Activated CD8-positive, alpha-beta memory T cell treated with anti-CD3 and anti-CD28 coated beads, Interleukin-2, amount 50 U/mL, for 24 hours (primary cell): ENCODE measurements around the gene GPC6.

Source experiments
- DNase-seq: peaks from one replicate; pipeline ENCODE4 v3.0.0-alpha.2; 2020; ENCODE audit errors: extremely low read depth

Gene GPC6

DNA sequence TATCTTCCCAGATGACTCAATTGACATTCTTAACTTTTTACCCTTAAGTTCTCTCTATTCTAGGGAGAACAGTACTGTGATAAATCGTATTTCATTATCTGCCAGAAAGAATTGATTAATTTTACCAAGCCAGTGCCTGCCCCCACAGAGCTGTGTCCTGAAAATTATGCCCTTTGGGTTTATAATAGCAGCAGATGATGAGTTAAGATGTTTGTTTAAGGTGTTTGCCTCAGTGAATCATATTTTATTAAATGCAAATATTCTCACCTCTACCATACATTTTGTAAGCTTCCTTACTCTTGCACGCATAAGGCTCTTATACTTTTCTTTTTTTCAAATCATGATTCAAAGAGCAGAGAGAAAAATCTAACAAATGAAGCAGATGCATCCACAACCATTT lies 934.3 kb downstream of the GPC6 start:
- DNase-seq = no peak

DNA sequence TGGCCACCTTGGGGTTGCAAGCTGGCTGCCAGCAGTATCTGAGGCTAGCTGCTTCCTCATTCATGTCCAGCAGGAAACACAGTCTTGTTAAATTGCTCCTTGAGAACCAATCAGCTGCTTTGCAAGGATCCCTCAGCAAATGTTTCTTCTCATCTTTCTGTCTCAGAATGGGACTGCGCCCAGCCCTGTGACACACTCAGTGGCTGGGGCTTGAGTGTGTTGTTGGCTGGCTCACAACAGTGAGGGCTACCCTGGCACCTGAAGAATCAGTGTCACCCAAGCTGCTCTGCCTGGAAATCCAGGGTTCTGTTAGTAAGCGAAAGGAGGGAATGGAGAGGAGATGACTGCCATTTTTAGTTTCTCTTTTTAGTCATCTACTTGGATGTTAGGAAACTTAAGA lies 935.7 kb downstream of the GPC6 start:
- no peak for DNase-seq

DNA sequence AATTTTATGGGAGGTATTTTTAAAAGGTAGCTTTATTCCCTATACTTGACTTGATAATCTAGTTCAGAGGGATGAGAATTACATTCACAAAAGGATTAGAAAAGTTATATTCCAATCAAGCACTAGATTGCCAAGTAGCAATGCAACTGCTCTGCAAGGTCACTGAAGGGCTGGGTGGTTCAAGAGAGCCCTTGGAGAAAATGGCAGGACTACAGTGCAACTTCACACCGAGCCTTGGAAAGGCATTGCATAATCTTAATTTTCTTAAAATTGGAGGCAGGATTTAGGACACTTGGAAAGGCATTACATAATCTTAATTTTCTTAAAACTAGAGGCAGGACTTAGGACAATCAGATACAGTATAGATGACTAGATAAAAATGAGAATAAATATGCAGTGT lies 936.9 kb downstream of the GPC6 start:
- no peak for DNase-seq

DNA sequence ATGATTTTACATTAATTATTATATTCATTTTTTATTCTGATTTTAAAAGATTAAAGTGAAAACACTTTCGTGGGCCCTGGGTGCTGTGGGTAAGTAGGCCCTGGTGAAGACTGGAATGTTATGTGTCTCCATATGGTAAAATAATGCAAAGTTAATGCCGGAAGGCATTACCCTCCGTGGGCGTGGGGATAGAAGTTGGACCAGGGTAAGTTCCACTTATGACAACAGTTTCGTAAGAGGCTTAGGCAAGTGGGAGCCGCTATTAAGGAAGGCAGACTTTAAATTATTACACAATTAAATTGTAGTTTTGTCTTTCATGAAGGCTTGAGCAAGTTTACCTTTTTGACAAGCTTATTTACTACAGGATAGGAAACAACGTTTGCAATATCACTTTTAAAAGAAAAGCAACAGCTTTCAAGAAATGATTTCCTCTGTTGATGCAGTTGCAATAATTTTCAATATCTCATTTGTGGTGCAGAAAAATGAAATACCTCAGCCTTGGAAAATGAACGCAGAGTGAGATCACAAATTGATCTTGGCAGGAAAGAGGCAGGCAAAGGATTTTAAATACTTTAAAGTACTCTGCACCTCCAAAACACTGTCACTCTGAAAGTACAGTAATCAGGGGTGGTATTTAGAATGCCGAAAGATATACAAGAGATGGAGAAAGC lies 942.3 kb downstream of the GPC6 start:
- no peak for DNase-seq

DNA sequence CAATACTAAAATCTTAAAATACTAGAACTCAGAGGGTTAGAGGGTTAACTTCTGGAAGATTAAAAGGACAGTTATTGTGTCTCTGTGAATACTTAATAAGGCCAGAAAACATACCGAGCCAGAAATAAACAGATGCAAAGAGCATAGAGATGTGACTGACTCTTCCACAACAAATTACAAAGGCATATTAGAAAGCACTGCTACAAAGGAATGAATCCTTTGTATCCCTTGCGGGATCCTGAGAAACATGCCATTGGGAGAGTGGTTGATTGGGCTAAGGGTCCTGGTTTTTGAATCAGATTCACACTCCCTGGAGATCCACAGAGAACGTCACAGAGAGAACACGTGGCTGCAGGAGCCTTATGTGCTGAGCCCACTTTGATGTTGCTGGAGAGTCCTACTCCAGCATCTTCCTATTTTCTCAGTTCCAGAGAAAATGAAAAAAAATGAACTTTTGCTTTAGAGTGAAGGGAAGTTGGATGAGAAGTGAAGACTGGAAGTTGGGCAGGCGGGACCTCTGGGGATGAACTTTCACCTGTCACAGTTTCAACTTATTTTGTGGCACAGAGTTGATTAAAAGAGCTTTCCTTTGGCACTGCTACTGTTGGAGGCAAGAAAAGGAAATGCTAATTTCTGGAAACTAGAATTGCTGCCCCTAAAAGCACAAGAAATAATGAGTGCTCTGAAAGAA lies 943.0 kb downstream of the GPC6 start:
- no peak for DNase-seq

DNA sequence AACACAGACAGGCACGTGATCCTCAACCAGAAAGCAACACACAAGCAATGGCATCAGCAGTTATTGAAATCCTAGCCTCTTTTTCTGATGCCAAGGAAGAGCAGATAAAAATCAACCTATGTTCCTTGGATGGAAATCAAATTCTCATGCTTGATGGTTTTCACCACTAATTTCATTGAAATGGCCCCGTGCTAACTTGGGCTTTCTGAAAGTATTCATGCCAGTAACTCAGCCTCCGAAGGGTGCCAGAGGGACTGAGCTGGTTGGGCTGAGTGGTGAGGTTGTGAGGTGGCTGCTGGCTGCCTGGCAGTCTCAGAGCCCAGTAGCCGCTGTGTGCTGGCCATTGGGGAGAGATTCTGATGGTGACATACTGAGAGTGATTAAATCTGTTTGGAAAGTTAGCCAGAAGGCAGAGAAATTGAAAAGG lies 943.6 kb downstream of the GPC6 start:
- DNase-seq = no peak

DNA sequence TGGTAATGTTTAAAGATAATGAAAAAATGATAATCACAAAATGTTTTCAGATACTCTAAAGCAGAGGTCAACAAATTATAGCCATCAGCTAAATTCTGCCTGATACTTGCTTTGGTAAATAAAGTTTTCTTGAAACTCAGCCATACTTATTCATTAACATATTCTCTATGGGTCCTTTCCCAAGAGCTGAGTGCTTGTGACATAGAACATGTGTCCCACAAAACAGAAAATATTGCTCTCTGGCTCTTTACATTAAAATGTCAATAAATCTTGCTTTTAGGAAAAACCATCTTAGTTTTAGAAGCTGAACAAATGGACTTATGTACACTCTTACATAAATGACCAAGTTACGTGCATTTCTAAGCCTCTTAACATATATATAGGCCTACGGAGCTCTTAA lies 945.8 kb downstream of the GPC6 start:
- no peak for DNase-seq

DNA sequence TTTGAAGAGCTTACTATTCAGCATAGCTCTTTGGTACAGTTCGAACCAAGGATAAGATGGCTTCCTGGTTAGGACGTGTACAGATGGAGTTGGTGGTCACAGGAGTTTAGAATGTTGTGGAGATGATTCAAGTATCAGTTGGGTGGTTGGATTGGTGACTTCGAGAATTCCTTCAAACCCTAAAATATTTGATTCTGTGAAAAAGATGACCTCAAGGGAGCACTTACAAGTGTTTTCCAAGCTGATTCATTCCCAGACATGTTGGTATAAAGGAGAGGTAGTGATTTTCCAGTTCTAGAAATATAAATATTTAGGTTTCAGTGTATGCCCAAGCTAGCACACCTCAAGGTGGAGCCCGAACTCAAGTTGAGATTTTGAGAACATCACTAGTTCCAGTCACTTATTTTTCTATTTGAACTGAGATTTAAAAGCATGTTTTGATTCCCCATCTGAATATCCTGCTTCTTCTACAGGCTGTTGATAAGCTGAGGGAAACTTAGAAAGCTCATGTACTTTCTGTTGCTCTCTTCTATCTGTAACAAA lies 946.8 kb downstream of the GPC6 start:
- no peak for DNase-seq

DNA sequence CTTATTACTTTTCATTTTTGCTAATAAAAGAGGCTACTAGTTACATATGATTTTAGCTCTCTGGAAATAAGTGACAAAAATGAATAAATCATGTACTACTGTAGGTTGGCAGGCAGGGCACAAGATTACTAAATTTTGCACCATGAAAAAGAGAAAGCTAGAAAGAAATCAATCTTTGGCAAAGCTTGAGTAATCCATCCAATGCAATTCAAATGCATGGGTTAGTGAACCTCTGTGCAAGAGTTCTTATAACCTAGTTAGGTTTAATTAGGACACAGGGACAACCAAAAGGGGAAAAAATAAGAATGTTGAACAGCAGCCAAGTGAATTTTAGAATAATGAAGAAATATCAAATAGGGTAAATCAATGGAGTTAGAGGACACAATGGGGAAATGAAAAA lies 947.4 kb downstream of the GPC6 start:
- DNase-seq = no peak

DNA sequence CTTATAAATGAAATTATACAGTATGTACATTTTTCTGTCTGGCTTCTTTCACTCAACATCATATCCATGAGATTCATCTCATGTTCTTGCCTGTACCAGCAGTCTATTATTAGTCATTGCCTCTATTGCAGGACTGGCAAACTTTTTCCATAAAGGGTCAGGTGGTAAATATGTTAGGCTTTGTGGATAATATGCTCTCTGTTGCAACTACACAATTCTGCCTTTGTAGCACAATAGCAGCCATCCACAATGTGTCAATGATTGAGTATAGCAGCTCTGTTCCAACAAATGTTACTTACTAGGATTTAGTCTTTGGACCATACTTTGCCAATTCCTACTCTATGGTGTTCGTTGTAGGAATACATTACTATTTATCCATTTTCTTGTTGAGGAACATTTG lies 948.5 kb downstream of the GPC6 start:
- DNase-seq = no peak

DNA sequence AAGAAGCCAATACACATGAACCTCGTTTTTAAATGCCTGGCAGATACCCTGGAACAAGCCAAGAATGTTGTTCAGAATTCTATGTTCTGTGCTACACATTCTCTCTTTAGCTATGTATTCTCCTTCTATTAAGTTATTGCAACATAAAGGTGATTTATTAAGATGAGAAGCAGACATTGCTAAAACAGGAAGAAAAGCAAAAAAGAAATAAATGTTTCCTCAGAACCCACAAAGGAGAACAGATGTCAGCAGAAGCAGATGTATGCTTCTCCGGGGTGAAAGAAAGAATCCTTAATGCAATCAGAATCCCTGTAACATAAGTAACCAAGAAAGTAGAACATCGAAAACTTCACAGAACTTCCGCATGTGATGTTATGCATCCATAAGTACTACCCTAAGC lies 950.0 kb downstream of the GPC6 start:
- DNase-seq = no peak

DNA sequence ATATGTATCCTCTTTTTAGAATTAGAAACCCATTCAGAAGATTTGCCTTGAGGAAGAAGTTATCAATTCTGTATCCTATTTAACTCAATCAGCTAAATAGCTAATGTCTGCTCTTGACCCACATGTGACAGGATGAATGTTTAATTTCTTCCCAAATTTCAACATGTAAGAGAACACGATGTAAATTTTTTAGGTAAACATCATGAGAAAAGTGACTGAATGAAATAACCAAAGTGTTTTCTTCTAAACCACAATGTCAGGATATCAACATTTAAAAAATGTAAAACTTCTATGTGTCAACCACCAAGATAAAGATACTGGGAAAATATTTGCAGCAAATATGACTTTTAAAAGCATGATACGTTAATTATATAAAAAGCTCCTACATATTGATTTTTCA lies 950.4 kb downstream of the GPC6 start:
- DNase-seq = no peak

DNA sequence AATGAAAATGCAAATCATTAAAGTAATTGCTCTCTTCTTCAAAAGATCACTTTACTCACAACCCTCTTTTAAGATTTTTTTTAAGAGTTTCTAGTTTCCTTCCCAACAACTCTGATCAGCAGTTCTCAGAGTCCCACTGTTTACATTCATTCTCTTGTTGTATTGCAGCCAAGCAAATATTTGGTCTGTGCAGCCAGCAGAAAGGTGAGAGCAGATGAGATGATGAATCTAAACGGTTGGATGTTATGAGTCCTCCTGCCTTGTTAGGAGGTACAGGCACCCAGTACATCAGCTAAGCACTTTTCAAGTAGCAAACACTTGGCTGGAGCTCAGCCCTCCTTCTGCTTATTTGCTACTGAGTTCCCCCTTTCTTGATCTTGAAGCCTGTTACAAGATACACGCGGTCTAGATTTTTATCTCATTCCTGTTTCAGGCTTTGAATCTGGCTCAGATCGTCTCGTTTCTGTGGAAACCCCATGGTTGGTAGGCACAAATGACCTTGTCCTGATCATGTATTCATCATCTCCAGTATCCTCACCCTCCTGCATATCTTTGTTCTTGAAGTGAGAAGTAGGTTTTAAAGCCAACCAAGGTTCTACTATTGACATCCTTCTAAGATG lies 952.1 kb downstream of the GPC6 start:
- no peak for DNase-seq

DNA sequence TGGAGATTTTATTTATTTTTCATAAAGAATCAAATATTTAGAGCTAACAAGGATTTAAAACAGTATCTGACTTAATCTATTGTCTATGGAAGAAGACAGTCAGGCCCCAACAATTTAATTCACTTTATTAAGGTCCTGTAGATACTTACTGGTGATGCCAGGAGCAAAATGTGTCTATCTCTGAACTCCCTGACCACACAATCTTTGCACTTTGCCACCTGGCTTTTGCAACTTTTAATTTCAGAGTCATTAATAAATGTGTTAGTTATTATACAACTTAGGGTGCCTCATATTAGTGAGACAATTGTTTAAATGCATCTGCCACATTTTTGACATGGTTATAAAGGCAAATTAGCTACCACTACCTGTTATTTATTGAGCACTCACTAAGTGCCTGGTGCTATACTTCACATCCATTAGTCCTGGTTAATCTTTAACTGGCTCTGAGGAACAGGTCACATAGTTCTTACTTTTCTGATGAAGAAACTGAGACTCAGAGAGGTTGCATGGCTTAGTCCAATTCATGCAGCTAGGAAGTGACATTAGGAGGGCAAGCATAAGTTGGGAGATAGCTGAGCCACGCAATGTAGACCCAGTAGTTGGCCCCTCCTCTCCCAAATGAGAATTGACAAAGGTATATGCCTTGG lies 955.0 kb downstream of the GPC6 start:
- DNase-seq = no peak

DNA sequence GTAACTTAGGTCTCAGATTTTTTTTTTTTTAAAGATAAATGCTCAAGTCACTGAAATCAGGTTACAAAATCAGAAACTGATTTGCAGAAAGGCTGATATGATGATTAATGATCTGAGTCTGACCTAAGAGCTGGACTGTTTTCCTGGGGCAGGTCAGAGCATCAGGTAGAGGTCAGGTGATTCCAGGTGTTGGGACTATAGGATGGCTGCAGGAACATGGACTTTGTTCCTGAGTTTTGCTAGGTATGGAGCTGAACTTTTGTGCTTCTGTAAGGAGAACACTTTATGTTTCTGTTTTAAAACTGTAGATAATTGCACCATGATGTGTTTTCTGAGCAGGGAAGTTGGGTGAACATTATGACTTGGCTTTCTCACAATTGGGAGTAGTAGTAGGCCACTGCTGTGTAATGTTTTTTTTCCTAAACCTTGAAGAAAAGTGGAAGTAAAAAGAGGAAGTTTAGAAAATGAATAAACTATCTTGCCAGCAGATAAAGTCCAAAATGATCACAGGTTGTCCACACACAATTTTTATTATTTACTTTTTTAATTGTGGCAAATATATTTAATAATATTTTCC lies 955.7 kb downstream of the GPC6 start:
- no peak for DNase-seq

DNA sequence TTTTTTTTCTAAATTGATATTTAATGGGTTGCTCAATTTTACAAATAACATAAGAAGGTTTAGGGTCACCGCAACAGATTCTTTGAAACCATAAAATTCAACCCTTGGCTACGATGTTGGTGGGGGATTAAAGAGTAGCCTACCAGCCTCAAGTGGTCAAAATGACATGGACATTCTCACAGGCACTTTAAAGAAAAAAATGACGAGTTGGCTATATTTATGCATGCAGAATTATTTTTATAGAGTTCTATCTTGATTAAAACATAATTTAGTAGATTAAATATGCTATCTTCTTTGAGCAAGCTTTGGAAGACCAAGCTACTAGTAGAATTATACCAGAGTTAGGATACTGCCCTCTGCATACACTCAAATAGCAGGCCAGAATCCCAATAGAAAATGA lies 959.9 kb downstream of the GPC6 start:
- DNase-seq = no peak

DNA sequence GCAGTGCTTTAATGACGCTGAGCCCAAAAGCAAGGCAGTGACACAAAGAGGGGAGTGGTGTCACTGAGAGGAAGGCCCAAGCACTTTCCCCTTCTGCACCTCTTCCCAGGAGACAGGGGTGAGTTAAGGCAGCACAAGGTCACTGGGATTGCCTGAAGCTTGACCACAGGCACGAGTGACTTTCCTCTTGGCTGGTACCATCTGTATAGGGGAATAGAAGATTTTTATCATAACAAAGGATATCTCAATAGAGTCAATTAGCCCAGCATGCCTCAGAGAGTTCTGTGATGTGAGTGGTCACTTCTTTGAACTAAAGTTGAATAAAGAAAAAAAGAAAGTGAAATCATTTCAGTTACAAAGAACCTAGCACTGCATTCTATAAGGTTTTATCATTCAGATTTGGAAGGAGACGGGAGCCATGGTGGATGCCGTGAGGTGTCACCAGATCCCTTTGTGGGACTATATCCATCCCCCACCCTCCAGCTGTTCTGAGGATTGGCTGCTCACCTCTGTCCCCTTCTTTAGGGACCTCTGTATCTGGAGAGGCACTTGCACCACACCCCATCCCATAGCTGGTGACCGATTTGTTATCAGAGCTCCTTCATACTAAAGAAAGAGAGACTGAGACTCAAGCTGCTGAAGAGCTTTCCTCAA lies 961.7 kb downstream of the GPC6 start:
- DNase-seq = no peak

DNA sequence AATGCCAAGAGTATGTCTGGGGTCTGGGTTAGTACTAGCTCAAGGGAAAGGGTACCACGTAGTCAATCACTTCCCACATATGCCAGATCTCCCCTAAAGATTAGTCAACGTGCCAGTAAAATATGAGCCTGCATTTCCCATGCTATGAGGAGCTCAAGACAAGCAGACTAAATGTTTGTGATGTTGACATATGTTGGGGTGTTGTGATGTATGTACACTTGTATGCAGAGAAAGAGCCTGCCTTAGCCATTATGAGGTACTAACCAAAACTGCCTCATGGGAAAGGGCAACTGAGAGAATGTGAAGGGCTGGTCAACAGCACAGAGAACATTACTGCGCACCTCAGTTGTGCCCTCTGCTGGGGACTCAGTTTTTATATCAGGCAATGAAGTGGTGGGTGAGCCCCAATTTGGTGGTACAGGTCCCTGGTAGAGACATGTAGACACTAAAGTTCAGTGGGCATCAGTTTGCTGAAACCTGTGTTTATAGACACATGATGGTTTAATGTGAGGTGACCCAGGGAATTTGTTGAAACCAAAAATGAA lies 965.9 kb downstream of the GPC6 start:
- no peak for DNase-seq

DNA sequence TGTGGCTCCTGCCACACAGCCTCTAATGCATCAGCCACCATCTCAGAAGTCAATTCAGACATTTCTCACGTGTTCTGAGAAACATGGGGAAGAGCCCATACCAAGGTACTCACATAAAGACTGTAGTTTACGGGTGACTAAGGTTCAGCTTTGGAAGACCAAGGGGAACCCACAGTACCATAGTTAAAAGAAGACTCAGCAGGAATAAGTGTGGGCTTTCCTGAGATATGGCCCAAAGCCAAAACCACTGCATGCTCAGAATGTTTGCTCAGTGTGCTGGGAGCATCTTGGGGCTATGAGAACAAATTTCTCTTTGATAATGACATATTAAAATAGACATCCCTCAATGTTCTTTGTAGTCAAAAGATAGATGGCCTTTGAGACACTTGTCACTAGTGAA lies 969.1 kb downstream of the GPC6 start:
- no peak for DNase-seq

DNA sequence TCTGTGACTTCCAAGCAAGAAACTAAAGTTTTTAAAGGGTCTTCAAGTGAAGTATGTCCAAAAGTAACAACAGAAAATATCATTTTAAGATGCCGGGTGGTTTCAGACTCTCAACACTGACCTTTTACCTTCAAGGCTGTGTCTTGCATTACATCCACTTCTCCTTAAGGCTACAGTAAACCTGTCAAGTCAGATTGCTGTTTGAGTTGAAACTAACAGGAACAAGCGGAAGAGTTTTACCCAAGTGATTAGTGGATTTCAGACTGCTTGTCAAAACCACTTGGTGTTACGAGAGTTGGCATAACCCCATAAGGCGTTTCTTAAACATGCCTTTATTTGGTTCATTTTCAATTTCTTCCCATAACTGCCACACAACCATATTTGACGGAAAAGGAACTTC lies 969.8 kb downstream of the GPC6 start:
- no peak for DNase-seq

DNA sequence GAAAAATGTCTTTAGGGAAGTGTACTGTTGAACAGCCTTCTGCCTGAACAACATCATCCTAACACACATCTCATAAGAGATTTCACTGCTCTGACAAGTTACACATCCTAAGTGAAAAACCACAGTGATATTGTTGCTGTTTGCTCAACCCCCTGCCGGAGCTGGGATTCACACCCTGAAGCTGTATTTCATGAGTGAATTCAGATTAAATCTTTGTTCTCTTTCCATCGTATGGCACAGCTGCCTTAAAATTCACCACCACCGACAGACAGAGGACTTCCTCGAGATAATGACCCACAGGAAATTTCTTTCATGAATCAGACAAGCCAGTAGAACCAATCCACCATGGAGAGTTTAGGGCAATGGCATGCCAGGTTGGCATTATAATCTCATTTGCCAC lies 972.1 kb downstream of the GPC6 start:
- no peak for DNase-seq
